Measurements from ENCODE around the gene GLA. TPM values are rescaled to one million over a fixed set of nuclear protein-coding genes. Genes with fewer than 3 reads are reported as not detected.

Gene GLA
- total RNA-seq: 1 to 10 TPM; 6.2 to 7.6 TPM

GRCh38 chrX:101407748-101408531 lies at the start of gene GLA, which contains the start of gene HNRNPH2:
Gene GLA (minus strand): TSS chrX:101407925. CDS start chrX:101407903, 22 bp downstream.
Gene HNRNPH2 (plus strand): TSS chrX:101408222. CDS start chrX:101411989, 3,767 bp downstream.
- peak; percentile 92 to 97 (median 94) for DNase-seq
- intact Hi-C loops (cut with DNase I): no loop called here
- peak within 1 kb of the TSS; percentile 83 to 94 (median 93) for H3K27ac ChIP-seq
- H3K9me3 ChIP-seq: no peaks in the 10 kb centered on the region
- peaks cover 7% of the 10 kb centered on the region for H3K4me1 ChIP-seq
- no peaks in the 10 kb centered on the region for H3K27me3 ChIP-seq
- TF ChIP-seq, protein P1, sequence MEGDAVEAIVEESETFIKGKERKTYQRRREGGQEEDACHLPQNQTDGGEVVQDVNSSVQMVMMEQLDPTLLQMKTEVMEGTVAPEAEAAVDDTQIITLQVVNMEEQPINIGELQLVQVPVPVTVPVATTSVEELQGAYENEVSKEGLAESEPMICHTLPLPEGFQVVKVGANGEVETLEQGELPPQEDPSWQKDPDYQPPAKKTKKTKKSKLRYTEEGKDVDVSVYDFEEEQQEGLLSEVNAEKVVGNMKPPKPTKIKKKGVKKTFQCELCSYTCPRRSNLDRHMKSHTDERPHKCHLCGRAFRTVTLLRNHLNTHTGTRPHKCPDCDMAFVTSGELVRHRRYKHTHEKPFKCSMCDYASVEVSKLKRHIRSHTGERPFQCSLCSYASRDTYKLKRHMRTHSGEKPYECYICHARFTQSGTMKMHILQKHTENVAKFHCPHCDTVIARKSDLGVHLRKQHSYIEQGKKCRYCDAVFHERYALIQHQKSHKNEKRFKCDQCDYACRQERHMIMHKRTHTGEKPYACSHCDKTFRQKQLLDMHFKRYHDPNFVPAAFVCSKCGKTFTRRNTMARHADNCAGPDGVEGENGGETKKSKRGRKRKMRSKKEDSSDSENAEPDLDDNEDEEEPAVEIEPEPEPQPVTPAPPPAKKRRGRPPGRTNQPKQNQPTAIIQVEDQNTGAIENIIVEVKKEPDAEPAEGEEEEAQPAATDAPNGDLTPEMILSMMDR (IDR thresholded peaks at IDR 0.05): peak in 2 of 7 experiments; percentile 39 to 40
- TF ChIP-seq POLR2A (IDR thresholded peaks at IDR 0.05): peak; percentile 70 to 96 (median 91)
- H3K36me3 ChIP-seq (replicated peaks in 1 of 2; ENCODE audit: insufficient read depth in 1 of 2, low read depth in 2 of 2): no peaks in the 10 kb centered on the region
- ATAC-seq: peak; percentile 99
- 0% methylated on average over 12 to 45 of the region's 47 CpGs for WGBS, 2 donors
- H3K4me3 ChIP-seq: peak within 1 kb of the TSS in 1 of 2 donors; percentile 50

DNA sequence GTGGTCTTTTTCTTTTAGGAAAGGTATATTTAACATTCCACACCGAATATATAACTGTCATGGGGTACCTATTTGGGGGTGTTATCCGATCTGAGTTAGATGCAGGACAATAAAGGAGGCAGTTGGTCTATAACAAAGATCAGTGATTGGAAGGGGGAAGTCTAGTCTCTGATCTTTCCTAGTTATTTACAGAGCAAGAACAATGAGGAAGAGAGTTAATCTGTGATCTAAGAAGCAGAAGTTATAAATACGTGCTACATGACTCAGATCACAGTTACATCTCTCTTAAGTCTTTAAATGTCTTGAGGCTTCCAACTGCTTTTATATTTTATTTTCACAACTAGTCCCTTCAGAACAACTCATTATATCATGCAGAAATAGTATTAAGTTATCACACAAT lies 44.3 kb upstream of the GLA start:
- ATAC-seq (no peak), DNase-seq (no peak)
- Histone ChIP-seq H3K36me3 (replicated peaks in 1 of 2; ENCODE audit: insufficient read depth in 1 of 2, low read depth in 2 of 2) (no peaks in the 10 kb centered on the region), H3K4me3 (no peak overlapping the region), H3K27ac (no peak overlapping the region), H3K27me3 (no peaks in the 10 kb centered on the region), H3K9me3 (no peaks in the 10 kb centered on the region), H3K4me1 (peaks cover 11% of the 10 kb centered on the region)
- intact Hi-C loops (cut with DNase I): no loop called here
- TF ChIP-seq POLR2A (IDR thresholded peaks at IDR 0.05): no peak
- TF ChIP-seq, protein P1 (IDR thresholded peaks at IDR 0.05): no peak
- WGBS, 2 donors: 80 to 84% methylated on average over 3 of the region's 3 CpGs

DNA sequence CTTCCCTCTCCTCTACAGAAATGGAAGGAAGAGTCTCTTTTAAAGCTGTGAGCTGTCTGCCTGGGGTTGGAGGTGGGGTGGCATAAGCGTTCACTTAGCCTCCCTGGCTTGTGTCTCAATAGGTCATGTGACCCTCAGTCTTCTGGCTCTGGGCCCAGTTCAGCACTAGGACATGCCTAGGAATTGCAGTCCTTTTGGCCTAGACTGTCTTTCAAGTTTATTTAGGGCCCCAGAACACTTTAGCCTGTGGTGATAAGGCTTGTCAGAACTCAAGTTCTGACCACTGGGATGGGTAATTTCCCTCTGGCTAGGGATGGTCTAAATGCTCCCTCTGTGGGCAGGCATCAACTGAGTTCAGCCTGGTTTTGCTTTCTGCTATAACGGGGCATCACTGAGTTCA lies 43.2 kb upstream of the GLA start:
- H3K36me3 ChIP-seq (replicated peaks in 1 of 2; ENCODE audit: insufficient read depth in 1 of 2, low read depth in 2 of 2): no peaks in the 10 kb centered on the region
- ATAC-seq (no peak), DNase-seq (no peak)
- WGBS, 2 donors: 77% methylated on average over 2 of the region's 2 CpGs; no CpG with 5 or more reads in 1 of the 2 donors
- H3K4me3 ChIP-seq: no peak overlapping the region
- H3K9me3 ChIP-seq: no peaks in the 10 kb centered on the region
- peaks cover 11% of the 10 kb centered on the region for H3K4me1 ChIP-seq
- no peaks in the 10 kb centered on the region for H3K27me3 ChIP-seq
- TF ChIP-seq, protein P1 (IDR thresholded peaks at IDR 0.05): no peak
- no peak for TF ChIP-seq POLR2A (IDR thresholded peaks at IDR 0.05)
- intact Hi-C loops (cut with DNase I): no loop called here
- H3K27ac ChIP-seq: peak overlapping the region in 1 of 4 donors; percentile 61

- ATAC-seq: peak; percentile 85
- peak in 2 of 3 donors; percentile 16 to 21 for TF ChIP-seq POLR2A (IDR thresholded peaks at IDR 0.05)
- TF ChIP-seq, protein P1 (IDR thresholded peaks at IDR 0.05): no peak
- Histone ChIP-seq H3K27me3 (no peaks in the 10 kb centered on the region), H3K4me3 (no peak overlapping the region), H3K4me1 (peaks cover 11% of the 10 kb centered on the region), H3K36me3 (replicated peaks in 1 of 2; ENCODE audit: insufficient read depth in 1 of 2, low read depth in 2 of 2) (no peaks in the 10 kb centered on the region), H3K27ac (peak overlapping the region; percentile 7 to 61 (median 45)), H3K9me3 (no peaks in the 10 kb centered on the region)
- intact Hi-C loops (cut with DNase I): no loop called here
- 33 to 54% methylated on average over 1 to 2 of the region's 2 CpGs for WGBS, 2 donors
- peak; percentile 38 to 67 (median 64) for DNase-seq
These were observed 42.4 kb upstream of the GLA start for GRCh38 chrX:101450085-101450484.
